WTC11 (cell line): Measurements from ENCODE around the gene ERC2. TPM values are rescaled to one million over a fixed set of nuclear protein-coding genes. Genes with fewer than 3 reads are reported as not detected.

Source experiments
- ATAC-seq: fragments of 200-7000 bp; cut with Tn5 transposase; 2 replicates; pipeline ENCODE4 v1.10.0; 2021; ENCODE audit warnings: mild to moderate bottlenecking, moderate library complexity
- CTCF ChIA-PET: fragments of 300-600 bp; sonication (Branson Sonifier 250); formaldehyde crosslinking; loops from one replicate; lab custom pipeline; 2021; ENCODE audit warnings: antibody characterized with exemption; lab: Charles Lee
- POLR2A ChIA-PET: fragments of 350-600 bp; sonication (Branson Sonifier 250); formaldehyde crosslinking; loops from one replicate; lab custom pipeline; 2021; ENCODE audit warnings: antibody characterized with exemption; lab: Charles Lee
- DNase-seq: peaks from one replicate; pipeline ENCODE4 v3.0.0; 2021; ENCODE audit warnings: low spot score
- H3K27ac Mint-ChIP-seq: 2 replicates; pipeline ENCODE4 v1.8.0; 2021; ENCODE audit warnings: mixed read lengths
- H3K27me3 Mint-ChIP-seq: 2 replicates; pipeline ENCODE4 v1.8.0; 2021; ENCODE audit warnings: low read depth, mild to moderate bottlenecking, moderate library complexity, mixed read lengths
- H3K36me3 Mint-ChIP-seq: 2 replicates; pipeline ENCODE4 v1.8.0; 2021; ENCODE audit warnings: mixed read lengths
- H3K4me1 Mint-ChIP-seq: 2 replicates; pipeline ENCODE4 v1.8.0; 2022; ENCODE audit warnings: mixed read lengths
- H3K4me3 Mint-ChIP-seq: 2 replicates; pipeline ENCODE4 v1.8.0; 2021; ENCODE audit warnings: mild to moderate bottlenecking, moderate library complexity, mixed read lengths
- H3K9me3 Mint-ChIP-seq: 2 replicates; pipeline ENCODE4 v1.8.0; 2021; ENCODE audit warnings: mixed read lengths
- ATF6 ChIP-seq: sonication (generic); formaldehyde crosslinking; IDR thresholded peaks from 2 replicates; pipeline ENCODE4 v1.8.1; 2023; ENCODE audit warnings: mild to moderate bottlenecking, missing genetic modification reagents
- CREB1 ChIP-seq: sonication (generic); formaldehyde crosslinking; IDR thresholded peaks from 2 replicates; pipeline ENCODE4 v1.8.0; 2023; ENCODE audit warnings: mild to moderate bottlenecking, missing genetic modification reagents
- E2F4 ChIP-seq: sonication (generic); formaldehyde crosslinking; IDR thresholded peaks from 2 replicates; pipeline ENCODE4 v1.8.1; 2022; ENCODE audit warnings: low read depth, mild to moderate bottlenecking, moderate library complexity, missing genetic modification reagents, borderline replicate concordance
- FOXJ3 ChIP-seq: sonication (generic); formaldehyde crosslinking; IDR thresholded peaks from 2 replicates; pipeline ENCODE4 v1.9.0; 2021; ENCODE audit warnings: missing genetic modification reagents, mild to moderate bottlenecking, borderline replicate concordance
- HMGA2 ChIP-seq: fragments of 250-450 bp; sonication (Bioruptor Pico); IDR thresholded peaks from 2 replicates; pipeline ENCODE4 v1.4.0; 2021; ENCODE audit warnings: mild to moderate bottlenecking, moderate library complexity
- HMGXB4 ChIP-seq: sonication (generic); formaldehyde crosslinking; IDR thresholded peaks from 2 replicates; pipeline ENCODE4 v1.8.1; 2023; ENCODE audit warnings: mild to moderate bottlenecking, moderate library complexity, missing genetic modification reagents
- IRF2 ChIP-seq: sonication (generic); formaldehyde crosslinking; IDR thresholded peaks from 2 replicates; pipeline ENCODE4 v1.8.0; 2022; ENCODE audit warnings: low read depth, missing genetic modification reagents, borderline replicate concordance
- NR2C2 ChIP-seq: sonication (generic); formaldehyde crosslinking; IDR thresholded peaks from 2 replicates; pipeline ENCODE4 v1.8.0; 2022; ENCODE audit warnings: mild to moderate bottlenecking, missing genetic modification reagents
- ZNF317 ChIP-seq: sonication (generic); formaldehyde crosslinking; IDR thresholded peaks from 2 replicates; pipeline ENCODE4 v1.8.1; 2023; ENCODE audit warnings: low read depth, mild to moderate bottlenecking, moderate library complexity, missing genetic modification reagents, borderline replicate concordance
- ZNF396 ChIP-seq: fragments of 250-450 bp; sonication (Bioruptor Pico); IDR thresholded peaks from 2 replicates; pipeline ENCODE4 v1.8.0; 2021; ENCODE audit warnings: mild to moderate bottlenecking, moderate library complexity, borderline replicate concordance
- total RNA-seq: library from RNA; stranded (reverse); gene quantifications from 3 replicates; pipeline ENCODE4 v1.2.3, GENCODE V29; 2021
- TF ChIP-seq, protein P1 (sequence below): sonication (generic); formaldehyde crosslinking; IDR thresholded peaks from 2 replicates; pipeline ENCODE4 v1.8.0; 2023; ENCODE audit warnings: missing genetic modification reagents

Gene ERC2
- total RNA-seq, 1 experiment from 2014 or later: 23.5 TPM

DNA sequence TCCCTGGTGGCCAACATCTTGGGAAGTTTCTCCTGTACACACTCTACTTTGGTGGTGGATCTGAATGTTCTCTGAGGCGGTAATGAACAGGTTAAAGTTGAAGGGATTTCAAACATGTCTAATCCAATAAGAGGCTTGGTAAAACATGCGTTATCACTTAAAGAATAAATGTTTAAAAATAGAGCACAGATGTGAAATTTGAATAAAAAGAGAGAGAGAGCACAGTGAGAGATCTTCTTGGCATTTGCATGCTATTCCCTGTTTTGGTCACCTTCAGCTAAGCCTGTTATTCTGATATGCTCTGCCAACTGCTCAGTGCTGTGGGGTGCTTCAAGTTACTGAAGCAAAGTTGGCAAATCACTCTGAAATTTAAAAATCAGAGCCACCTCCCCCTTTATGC, 743.4 kb downstream of the ERC2 start (continued):
- no peak for TF ChIP-seq ATF6 (CRISPR knock-in tag)
- TF ChIP-seq IRF2 (CRISPR knock-in tag): no peak
- TF ChIP-seq E2F4 (CRISPR knock-in tag): no peak
- no peak for TF ChIP-seq CREB1 (CRISPR knock-in tag)

- H3K27ac Mint-ChIP-seq: no peak overlapping the region
- ATAC-seq (no peak), DNase-seq (no peak)
- TF ChIP-seq ZNF396 (CRISPR knock-in tag) (no peak), ZNF317 (CRISPR knock-in tag) (no peak), E2F4 (CRISPR knock-in tag) (no peak), NR2C2 (CRISPR knock-in tag) (no peak), HMGA2 (CRISPR knock-in tag) (no peak), FOXJ3 (CRISPR knock-in tag) (no peak)
- TF ChIP-seq, protein P1, sequence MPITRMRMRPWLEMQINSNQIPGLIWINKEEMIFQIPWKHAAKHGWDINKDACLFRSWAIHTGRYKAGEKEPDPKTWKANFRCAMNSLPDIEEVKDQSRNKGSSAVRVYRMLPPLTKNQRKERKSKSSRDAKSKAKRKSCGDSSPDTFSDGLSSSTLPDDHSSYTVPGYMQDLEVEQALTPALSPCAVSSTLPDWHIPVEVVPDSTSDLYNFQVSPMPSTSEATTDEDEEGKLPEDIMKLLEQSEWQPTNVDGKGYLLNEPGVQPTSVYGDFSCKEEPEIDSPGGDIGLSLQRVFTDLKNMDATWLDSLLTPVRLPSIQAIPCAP: no peak
- ChIA-PET CTCF (no interaction called here), POLR2A (no interaction called here)
- H3K9me3 Mint-ChIP-seq: no peaks in the 10 kb centered on the region
- no peaks in the 10 kb centered on the region for H3K27me3 Mint-ChIP-seq
- peaks cover 41% of the 10 kb centered on the region for H3K4me1 Mint-ChIP-seq
- no peaks in the 10 kb centered on the region for H3K36me3 Mint-ChIP-seq
- no peak overlapping the region for H3K4me3 Mint-ChIP-seq
Measured at GRCh38 chr3:55724407-55724784, 743.9 kb downstream of the ERC2 start.

DNA sequence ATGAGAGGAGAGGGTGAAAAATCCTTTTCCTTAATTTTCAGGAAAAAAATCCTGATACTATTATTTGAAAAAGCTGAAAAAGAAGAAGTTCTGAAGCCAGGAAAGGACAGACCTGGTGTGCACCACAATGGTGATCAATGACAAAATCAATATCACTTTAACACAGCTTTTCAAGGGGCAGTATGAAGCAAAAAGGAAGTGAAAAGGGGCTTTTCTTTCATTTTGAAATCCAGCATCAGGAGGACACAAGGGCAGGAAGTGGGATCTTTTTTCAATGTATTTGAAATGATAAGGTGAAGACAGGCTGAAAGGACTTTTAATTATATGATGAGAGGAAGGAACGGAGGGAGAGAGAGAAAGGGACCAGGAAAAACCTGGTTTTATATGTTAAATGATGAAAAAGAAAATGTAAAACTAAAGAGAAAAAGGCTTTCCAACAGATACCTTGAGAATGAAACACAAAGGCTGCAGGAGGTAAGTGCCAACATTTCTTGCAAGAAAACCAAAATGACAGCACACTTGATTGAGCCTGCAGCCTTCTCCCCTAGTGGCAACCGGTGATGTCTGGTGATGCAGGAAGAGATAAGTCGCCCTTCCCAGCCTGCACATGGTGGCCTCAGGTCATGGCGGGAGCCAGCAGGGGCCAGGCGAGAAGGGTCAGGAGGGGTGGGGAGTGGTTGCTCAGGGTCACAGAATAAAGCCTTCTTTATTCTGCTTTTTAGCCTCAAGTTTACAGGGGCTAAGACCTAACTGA, 744.4 kb downstream of the ERC2 start:
- no peak for TF ChIP-seq HMGXB4 (CRISPR knock-in tag)
- ChIA-PET CTCF (no interaction called here), POLR2A (no interaction called here)
- Mint-ChIP-seq H3K4me1 (peaks cover 44% of the 10 kb centered on the region), H3K9me3 (no peaks in the 10 kb centered on the region), H3K27ac (no peak overlapping the region), H3K36me3 (no peaks in the 10 kb centered on the region), H3K4me3 (no peak overlapping the region), H3K27me3 (no peaks in the 10 kb centered on the region)
- DNase-seq: no peak
- peak; percentile 56; the same call in 1 of the 2 replicates for ATAC-seq
